GM18868 (cell line): Measurements from ENCODE around the gene SLC39A13.
A peak's percentile ranks its signal among the peaks of the same experiment; 100 is the strongest.

Source experiments
- ATAC-seq: cut with Tn5 transposase; IDR thresholded peaks from one replicate; pipeline ENCODE4 v1.9.1; 2021; ENCODE audit warnings: mild to moderate bottlenecking, moderate library complexity; ENCODE audit not compliant: unreplicated experiment

The SLC39A13 gene

DNA sequence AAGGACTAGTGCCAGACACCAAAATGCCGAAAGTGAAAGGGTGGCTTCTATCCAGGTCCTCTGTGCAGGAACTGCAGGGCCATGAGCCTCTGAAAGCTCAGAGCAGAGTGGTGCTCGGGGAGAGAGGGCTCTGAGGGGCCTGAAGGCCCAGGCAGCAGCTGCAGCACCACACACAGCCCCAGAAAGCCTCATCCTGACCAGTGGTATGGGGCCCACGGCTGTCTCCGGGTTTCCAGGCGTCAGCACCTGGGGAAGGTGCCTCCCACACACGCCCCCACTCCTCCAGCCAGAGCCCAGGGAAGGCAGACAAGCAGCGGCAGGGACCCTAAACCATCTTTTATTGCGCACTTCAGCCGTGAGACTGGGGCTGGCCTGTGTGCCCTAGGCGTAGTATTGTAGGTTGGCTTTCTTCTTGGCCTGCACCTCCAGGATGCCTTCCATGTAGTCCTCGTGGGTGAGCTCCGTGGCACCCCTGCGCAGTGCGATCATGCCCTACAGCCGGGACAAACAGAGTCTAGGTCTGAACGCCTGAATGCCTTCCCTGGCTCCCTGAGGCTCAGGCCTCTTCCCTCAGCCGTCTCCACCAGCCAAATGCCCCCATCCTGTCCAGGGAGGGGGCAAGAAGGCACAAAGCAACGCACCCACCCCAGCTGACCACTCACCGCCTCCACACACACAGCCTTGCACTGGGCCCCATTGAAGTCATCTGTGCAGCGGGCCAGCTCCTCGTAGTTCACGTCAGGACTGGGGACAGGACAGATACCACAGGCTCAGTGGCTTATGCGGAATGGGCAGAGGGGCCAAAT, 10.3 kb downstream of the SLC39A13 start:
- ATAC-seq = no peak

DNA sequence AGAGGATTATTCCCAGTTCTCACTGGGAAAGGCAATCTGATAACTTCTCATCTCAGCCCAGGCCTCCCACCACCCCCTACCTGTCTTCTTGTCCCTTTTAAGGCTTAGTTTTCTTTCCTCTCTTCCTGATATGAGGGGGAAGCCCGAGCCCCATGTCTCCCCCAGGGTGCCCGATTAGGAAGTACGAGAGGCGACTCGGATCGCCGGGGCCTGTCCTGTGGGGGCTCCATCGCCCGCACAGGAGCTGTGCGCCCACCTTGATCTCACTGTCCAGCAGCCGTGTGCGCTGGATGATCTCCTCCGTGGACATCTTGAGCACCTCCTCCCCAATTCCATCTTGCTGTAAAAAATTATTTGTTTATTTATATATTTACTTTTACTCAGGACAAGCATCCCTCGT, 17.2 kb downstream of the SLC39A13 start:
- no peak for ATAC-seq

DNA sequence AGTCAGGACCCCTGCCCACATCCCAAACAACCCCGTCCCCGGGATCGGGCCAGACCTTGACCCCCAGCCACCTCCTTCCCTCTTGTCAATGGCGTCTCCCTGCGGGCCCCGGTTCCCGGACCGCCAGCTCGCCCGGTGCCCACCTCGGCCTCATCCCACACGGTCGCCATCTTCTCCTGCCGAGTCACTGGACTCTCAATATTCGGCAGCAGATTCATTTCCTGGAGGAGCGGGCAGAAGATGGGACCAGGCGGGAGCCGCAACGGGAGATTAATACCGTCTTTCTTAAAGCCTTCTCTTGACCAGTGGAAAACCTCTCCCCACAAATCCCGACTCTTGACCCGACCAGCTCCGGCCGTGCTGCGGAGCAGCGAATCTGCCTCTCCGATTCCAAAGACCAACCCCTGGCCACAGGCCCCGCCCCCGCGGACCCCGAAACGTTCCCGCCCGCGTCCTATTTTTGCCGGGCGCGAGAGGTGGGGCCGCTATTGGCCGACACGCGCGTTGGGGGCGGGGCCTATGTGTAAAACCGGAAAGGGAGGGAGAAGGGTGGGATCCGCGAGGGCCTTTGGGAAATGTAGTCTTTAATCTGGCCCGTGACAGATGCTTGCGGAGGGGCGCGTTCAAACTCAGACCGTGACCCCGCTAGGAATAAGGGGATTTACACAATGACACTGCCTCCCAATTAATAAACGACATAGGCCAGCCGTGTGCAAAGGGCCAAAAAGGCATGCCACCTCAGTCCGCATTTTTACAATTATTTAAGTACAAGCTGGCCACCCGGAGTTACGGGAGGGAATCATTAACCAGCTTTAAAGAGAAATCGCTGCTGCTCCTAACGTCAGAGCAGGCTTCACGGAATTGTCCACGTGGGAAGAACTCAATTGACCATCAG, 17.9 kb downstream of the SLC39A13 start, which contains the start of gene PSMC3:
Gene PSMC3 (minus strand): TSS at position 378 of the 895 bp plus-strand sequence. CDS start 160 bp downstream, at position 218.
- ATAC-seq = peak; percentile 94

DNA sequence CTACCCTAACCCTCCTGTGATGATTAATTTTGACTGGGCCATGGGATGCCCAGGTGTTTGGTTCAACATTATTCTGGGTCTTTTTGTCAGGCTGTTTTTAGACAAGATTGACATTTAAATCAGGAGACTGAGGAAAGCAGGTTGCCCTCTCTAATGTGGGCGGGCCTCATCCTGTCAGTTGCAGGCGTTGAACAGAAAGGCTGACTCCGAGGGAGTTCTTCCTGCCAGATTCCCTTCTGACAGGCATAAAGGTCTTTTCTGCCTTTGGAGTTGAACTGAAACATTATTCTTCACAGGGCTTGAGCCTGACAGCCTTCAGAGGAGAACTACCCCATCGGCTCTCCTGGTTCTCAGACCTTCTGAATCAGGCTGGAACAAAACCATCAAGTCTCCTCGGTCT, 22.1 kb downstream of the SLC39A13 start:
- ATAC-seq = no peak

DNA sequence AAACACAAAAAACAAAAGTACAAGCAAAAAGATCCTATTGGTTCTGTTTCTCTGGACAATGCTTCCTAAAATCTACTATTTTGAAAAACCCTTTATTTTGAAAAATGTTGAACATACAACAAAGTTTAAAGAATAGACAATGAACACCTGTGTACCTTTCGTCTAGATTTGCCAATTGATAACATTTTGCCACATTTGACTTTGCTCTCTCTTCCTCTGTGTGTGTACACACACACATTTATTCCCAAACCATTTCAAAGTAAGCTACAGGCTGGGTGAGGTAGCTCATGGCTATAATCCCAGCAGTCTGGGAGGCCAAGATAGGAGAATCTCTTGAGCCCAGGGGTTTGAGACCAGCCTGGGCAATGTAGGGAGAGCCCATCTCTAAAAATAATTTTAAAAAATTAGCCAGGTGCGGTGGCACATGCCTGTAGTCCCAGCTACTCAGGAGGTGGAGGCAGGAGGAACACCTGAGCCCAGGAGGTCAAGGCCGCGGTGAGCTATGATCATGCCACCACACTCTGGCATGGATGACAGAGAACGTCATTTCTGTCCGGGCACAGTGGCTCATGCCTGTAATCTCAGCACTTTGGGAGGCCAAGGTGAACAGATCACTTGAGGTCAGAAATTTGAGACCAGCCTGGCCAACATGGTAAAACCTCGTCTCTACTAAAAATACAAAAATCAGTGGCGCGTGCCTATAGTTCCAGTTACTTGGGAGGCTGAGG, 23.1 kb downstream of the SLC39A13 start:
- ATAC-seq = no peak

DNA sequence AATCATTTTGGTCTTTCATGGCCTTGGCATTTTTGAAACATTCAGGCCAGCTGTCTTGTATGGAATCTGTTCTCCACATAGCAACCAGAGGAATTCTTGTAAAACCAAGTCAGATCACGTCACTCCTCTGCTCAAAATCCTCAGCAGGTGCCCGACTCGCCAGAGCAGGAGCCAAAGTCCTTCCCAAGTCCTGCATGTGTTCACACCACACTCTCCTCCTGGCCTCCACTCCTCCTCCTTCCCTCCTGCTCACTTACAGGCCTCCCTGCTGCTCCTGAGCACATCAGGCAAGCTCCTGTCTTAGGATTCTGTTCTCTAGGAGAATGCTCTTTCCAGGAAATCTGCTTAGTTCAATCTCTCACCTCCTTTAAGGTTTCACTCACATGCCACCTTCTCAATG, 24.8 kb downstream of the SLC39A13 start:
- ATAC-seq = no peak

DNA sequence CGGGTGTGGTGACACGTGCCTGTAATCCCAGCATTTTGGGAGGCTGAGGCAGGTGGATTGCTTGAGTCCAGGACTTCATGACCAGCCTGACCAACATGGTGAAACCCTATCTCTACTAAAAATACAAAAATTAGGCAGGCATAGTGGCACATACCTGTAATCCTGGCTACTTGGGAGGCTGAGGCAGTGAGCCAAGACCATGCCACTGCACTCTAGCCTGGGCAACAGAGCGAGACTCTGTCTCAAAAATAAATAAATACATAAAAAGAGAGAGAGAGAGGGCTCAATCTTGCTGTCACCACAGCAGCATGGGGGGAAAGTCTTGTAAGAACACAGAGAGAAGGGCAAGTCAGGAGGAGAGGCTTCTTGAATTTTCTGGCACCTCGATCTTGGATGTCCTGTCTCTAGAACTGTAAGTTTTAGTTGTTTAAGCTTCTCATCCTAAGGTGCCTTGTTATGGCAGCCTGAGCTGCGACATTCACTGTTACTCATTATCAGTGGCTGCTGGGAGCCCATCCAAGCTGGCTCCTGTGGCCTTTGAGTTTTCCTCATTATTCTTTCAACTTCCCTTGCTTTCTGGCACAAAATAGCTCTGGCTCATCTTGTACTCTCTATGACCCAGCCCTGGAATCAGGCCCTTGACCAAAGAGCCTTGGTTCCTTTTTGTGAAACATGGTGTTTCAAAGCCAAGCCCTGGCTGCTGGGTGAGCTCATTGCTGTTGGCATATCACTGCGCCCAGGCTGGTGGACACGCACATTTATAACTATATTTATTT, 25.8 kb downstream of the SLC39A13 start:
- ATAC-seq = no peak

DNA sequence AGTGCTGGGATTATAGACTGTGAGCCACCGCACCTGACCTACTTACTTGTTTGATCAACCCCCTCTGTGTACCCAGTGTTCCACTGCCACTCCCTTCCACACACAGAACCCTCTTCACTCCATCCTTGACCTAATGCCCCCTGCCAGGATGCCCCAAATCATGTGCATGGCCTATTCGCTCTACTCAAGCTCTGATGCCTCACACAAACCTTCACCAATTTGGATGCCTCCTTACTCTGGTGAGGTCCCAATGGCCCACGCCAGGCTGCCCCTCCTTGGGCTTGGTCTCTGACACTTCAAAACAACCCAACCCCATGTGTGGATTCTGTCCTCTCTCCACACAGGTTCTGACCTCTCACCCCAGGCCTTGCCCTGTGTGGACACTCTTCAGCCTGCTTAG, 27.3 kb downstream of the SLC39A13 start:
- ATAC-seq = no peak

DNA sequence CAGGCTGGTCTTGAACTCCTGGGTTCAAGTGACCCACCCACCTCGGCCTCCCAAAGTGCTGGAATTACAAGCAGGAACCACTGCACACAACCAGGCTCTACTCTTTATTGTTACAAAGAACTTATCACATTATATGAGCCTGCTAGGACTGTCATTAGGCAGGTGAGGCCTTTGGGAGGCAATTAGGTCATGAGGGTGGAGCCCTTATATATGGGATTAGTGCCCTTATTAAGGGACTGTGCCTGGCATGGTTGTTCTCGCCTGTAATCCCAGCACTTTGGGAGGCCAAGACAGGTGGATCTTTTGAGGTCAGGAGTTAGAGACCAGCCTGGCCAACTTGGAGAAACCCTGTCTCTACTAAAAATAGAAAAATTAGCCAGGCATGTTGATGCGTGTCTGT, 28.3 kb downstream of the SLC39A13 start:
- ATAC-seq = no peak

DNA sequence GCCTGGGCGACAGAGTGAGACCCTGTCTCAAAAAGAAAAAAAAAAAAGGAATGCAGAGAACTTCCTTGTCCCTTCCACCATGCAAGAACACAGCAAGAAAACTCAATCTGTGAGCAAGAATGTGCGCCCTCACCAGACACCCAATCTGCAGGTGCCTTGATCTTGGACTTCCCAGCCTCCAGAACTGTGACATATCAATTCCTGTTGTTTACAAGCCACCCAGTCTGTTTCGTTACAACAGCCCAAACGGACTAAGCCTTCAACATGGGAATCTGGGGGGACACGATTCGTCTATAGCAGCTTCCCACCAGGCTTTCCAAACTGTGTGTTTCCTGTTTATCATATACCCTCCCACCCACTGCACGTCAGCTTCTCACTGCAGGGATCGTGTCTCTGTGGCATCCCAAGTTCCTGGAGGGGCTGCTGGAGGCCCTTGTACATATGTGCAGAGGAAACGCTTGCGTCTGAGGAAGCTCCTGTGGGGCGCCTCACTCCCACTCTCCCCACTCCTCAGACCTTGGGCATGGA, 28.9 kb downstream of the SLC39A13 start:
- no peak for ATAC-seq

DNA sequence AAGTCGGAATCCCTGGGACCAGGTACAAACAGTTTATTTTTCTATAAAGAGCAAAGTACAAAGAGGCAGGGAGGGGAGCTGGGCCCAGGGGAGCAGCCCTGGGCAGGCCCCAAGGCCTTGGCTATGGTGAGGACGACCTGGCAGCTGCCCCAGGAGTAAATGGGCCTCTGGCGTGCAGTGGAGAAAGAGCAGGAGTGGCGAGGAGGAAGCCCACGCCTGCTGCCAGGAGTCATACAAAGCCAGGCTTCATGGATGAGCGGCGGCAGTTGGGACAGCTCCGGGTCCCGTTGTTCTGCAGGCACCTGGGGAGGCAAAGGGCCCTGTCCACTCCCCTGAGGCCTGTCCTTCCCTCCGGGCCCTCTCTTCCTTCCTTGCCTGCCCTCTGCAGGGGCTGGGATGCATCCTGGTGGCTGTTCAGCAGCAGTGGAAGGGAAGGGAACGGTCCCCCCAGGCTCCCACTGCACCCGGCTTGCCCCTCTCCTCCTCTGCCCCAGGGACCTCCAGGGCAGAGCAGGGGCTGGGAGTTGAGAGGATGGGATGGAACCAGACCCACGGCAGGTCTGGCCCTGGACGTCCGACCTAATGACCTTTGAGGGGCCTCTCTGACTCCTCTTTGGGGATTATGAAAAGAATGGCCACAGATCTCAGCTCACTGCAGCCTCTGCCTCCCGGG, 29.5 kb downstream of the SLC39A13 start:
- ATAC-seq = no peak

DNA sequence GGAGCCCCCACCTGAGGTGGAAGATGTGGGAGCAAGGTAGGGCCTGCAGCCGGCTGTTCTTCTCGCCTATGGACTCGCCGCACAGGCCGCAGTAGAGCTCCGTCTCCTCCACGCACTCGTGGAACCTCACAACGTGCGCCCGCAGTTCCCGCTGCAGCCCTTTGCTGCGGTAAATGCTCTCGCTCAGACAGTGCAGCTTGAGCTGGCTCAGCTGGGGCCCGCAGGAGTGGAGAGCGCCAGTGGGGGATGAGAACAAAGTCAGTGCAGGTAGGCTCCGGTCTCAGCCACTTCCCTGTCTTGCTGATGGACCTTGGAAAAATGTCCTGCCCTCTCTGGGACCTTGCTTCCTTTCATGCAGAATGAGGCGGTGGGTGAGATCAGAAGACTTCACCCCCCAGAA, 30.3 kb downstream of the SLC39A13 start:
- ATAC-seq = no peak

DNA sequence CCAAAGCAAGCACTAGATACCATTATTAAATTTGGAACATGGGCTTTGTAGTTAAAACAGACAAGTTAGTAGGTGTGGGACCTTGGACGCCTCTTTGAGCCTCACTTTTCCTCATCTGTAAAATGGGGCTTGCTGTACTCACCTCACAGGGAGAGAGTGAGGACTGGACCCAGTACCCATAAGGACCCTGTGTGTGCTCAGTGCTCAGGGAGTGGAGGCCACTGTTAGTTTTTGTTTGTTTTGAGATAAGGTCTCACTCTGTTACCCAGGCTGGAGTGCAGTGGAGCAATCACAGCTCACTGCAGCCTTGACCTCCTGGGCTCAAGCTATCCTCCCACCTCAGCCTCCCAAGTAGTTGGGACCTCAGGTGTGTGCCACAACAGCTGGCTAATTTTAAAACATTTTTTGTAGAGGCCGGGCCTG, 31.7 kb downstream of the SLC39A13 start:
- ATAC-seq = no peak

DNA sequence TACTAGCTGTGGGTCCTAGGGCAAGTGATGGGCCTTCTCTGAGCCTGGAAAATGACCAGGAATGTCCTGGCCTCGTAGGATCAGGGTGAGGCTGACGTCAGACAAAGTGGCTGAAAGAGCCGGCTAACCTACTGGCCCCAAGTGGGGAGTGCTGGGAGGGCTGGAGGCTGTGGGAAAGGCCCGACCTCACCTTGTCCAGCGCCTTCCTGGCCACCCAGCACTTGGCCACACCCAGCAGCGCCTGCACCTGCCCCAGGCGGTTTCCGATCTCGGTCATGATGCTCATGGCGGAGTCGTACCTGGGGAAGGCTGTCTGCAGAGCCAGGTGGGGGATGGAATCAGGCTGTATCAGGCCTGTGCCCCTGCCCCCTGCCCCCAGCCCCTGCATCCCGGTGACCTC, 33.0 kb downstream of the SLC39A13 start:
- no peak for ATAC-seq

DNA sequence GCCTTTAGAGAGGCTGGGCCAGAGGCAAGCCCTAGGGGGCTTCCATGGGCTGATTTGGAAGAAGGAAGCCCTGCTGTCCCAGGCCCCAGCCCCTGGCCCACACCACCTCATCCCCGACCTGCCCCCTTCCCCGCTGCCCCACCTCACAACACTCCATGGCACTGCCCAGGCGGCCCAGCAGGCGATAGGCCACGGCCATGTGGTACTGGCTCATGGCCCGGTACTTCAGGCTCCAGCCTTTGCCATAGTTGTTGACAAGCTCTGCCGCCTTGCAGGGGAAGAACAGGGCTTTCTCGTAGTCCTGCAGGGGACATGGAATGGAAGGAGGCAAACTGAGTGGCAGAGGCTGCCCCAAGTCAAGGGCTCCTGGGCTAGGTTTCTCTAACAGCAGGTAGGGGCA, 34.1 kb downstream of the SLC39A13 start:
- ATAC-seq = no peak

DNA sequence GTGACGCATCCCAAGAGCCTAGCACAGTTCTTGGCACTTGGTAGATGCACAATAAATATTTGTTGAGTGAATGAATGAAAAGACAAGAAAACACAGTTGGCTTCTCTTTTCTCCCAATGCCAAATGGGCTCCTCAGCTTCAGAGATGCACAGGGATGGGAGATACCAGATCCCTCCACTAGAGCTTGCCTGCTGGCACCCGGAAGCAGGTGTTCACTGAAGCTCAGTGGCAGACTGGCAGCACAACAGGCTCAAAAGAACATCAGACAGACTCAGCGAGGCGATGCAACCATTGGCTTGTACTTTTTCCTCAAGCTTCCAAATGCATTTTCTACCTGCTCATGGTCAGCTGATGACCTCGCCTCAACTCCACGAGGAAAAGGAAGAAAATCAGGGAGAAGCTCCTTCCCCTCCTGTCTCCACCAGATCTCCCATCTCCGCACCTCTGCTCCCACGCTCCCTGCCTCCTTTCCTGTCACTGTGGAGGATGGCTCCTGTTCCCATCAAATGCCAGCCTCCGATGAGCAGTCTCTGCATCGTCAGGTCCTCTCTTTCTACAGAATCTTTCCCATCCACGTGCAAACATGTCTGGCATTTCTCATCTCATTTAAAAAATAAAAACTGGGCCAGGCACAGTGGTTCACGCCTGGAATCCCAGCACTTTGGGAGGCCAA, 34.8 kb downstream of the SLC39A13 start:
- no peak for ATAC-seq

DNA sequence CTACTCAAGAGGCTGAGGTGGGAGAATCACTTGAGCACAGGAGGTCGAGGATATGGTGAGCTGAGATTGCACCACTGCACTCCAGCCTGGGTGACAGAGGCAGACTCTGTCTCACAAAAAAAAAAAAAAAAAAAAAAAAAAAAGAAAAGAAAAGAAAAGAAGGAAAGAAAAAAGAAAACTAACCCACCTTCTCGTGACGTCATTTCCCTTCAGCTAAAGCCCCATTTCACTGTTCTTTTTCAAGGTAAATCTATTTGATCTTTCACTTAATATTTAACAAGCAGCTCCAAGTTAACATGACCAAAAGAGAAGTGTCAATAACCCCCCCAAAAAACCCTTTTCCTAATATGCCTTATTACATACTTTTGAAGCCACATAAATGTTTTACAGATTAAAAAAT, 35.4 kb downstream of the SLC39A13 start:
- ATAC-seq = no peak

DNA sequence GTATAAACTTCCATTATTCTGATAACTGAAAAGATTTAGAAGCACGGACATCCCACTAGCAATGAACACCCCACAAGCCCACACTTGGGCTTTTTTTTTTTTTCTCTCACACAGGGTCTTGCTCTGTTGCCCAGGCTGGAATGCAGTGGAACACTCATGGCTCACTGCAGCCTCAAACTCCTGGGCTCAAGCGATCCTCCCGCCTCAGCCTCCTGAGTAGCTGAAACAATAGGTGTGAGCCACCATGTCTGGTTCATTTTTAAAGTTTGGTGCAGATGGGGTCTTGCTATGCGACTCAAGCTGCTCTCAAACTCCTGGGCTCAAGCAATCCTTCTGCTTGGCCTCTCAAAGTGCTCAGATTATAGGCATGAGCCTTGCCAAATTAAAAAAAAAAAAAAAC, 37.5 kb downstream of the SLC39A13 start:
- ATAC-seq = no peak

DNA sequence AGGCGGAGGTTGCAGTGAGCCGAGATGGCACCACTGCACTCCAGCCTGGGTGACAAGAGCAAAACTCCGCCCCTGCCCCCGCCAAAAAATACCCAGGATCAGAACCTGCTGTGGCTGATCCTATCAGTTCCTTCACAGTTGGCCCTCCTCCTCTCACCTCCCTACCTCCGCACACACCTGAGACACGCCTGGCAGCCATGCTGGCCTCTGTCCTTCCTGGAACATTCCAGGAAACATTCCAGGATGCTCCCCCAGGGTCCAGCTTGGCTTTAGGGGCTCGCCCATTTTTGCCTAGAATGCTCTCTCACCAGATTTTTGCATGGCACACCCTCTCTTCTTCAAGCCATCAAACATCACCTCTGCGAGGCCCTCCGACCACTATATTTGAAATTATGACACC, 38.4 kb downstream of the SLC39A13 start:
- no peak for ATAC-seq
